OCI-LY7 (cell line): ENCODE measurements around the gene ATP5F1D. TPM values are rescaled to one million over a fixed set of nuclear protein-coding genes. Genes with fewer than 3 reads are reported as not detected.

ENCODE experiments used
- BruUV-seq: library from RNA; stranded (reverse); fragments of 400-500 nt; replicated peaks from 2 replicates; lab custom pipeline; 2021; lab: Mats Ljungman, UMichigan
- CTCF ChIA-PET: fragments of 300-600 bp; sonication (Branson Sonifier 250); formaldehyde crosslinking; loops from one replicate; lab custom pipeline; 2022; ENCODE audit warnings: antibody characterized with exemption; ENCODE audit not compliant: unreplicated experiment; lab: Charles Lee
- POLR2A ChIA-PET: fragments of 300-600 bp; sonication (Branson Sonifier 250); formaldehyde crosslinking; loops from one replicate; lab custom pipeline; 2022; ENCODE audit warnings: antibody characterized with exemption; lab: Charles Lee
- DNase-seq: peaks from one replicate; pipeline ENCODE4 v3.0.0-alpha.2; 2015; ENCODE audit warnings: low spot score
- H2AFZ ChIP-seq: fragments of 200-600 bp; sonication (generic), shearing (Covaris generic); 2 replicates; pipeline ENCODE4 v1.6.1; 2014; ENCODE audit warnings: mild to moderate bottlenecking, antibody characterized with exemption, low read length, moderate library complexity
- H3K27ac ChIP-seq: fragments of 200-600 bp; sonication (generic); 2 replicates; pipeline ENCODE4 v1.5.1; 2014; ENCODE audit warnings: mixed run types, low read depth, mild to moderate bottlenecking, moderate library complexity, low read length, inconsistent platforms; ENCODE audit not compliant: poor library complexity, severe bottlenecking
- H3K36me3 ChIP-seq: fragments of 200-600 bp; sonication (generic); 2 replicates; pipeline ENCODE4 v1.6.1; 2014; ENCODE audit warnings: mild to moderate bottlenecking, antibody characterized with exemption, low read length, moderate library complexity, mixed read lengths; ENCODE audit not compliant: insufficient read depth
- H3K4me1 ChIP-seq: fragments of 200-600 bp; sonication (generic); 2 replicates; pipeline ENCODE4 v1.5.1; 2014; ENCODE audit warnings: mild to moderate bottlenecking, low read length; ENCODE audit not compliant: insufficient read depth, poor library complexity, severe bottlenecking
- H3K4me2 ChIP-seq: fragments of 200-600 bp; sonication (generic); 2 replicates; pipeline ENCODE4 v1.6.1; 2014; ENCODE audit warnings: mild to moderate bottlenecking, low read length
- H3K4me3 ChIP-seq: fragments of 200-600 bp; sonication (generic); 2 replicates; pipeline ENCODE4 v1.5.1; 2014; ENCODE audit warnings: mild to moderate bottlenecking, low read depth, low read length; ENCODE audit not compliant: poor library complexity, severe bottlenecking
- H3K79me2 ChIP-seq: fragments of 200-600 bp; sonication (generic); 2 replicates; pipeline ENCODE4 v1.6.1; 2016; ENCODE audit warnings: low read depth, mild to moderate bottlenecking, low read length, moderate library complexity, mixed read lengths; ENCODE audit not compliant: insufficient read depth
- H3K9me2 ChIP-seq: fragments of 200-600 bp; sonication (generic); 2 replicates; pipeline ENCODE4 v1.6.1; 2016; ENCODE audit warnings: mild to moderate bottlenecking, low read length, mixed read lengths; ENCODE audit not compliant: insufficient read depth
- H3K9me3 ChIP-seq: fragments of 200-600 bp; sonication (generic); 2 replicates; pipeline ENCODE4 v1.6.1; 2014; ENCODE audit warnings: mild to moderate bottlenecking, mixed run types, low read length, mixed read lengths
- H4K20me1 ChIP-seq: fragments of 200-600 bp; sonication (generic); 2 replicates; pipeline ENCODE4 v1.6.1; 2014; ENCODE audit warnings: mild to moderate bottlenecking, antibody characterized with exemption, low read length, moderate library complexity, mixed read lengths; ENCODE audit not compliant: insufficient read depth
- EZH2phosphoT487 ChIP-seq: fragments of 200-600 bp; sonication (generic); IDR thresholded peaks from 2 replicates; pipeline ENCODE4 v1.6.1; 2018; ENCODE audit warnings: low read depth, borderline replicate concordance, mild to moderate bottlenecking, mixed run types, antibody characterized with exemption, low read length, moderate library complexity, mixed read lengths
- intact Hi-C: fragments of 100-400 bp; cut with micrococcal nuclease; formaldehyde crosslinking; loops from one replicate; pipeline ENCODE4 v1.10.0; 2022; ENCODE audit not compliant: unreplicated experiment
- total RNA-seq, 2 experiments: library from RNA; depleted of rRNA in 1 of 2; stranded (reverse); fragments of >200 nt in 1 of 2; shearing (Covaris generic) in 1 of 2; gene quantifications; 2 replicates each; pipeline ENCODE4 v1.2.3, GENCODE V29; 2014 to 2022
- TF ChIP-seq, protein P1 (sequence below): fragments of 200-600 bp; sonication (generic); conservative IDR thresholded peaks from 2 replicates; pipeline ENCODE4 v1.5.1; 2014; ENCODE audit warnings: mild to moderate bottlenecking, antibody characterized with exemption, low read length, moderate library complexity, mixed read lengths

ATP5F1D gene
- total RNA-seq, 2 experiments from 2014 or later: 51.8 to 266 TPM

DNA sequence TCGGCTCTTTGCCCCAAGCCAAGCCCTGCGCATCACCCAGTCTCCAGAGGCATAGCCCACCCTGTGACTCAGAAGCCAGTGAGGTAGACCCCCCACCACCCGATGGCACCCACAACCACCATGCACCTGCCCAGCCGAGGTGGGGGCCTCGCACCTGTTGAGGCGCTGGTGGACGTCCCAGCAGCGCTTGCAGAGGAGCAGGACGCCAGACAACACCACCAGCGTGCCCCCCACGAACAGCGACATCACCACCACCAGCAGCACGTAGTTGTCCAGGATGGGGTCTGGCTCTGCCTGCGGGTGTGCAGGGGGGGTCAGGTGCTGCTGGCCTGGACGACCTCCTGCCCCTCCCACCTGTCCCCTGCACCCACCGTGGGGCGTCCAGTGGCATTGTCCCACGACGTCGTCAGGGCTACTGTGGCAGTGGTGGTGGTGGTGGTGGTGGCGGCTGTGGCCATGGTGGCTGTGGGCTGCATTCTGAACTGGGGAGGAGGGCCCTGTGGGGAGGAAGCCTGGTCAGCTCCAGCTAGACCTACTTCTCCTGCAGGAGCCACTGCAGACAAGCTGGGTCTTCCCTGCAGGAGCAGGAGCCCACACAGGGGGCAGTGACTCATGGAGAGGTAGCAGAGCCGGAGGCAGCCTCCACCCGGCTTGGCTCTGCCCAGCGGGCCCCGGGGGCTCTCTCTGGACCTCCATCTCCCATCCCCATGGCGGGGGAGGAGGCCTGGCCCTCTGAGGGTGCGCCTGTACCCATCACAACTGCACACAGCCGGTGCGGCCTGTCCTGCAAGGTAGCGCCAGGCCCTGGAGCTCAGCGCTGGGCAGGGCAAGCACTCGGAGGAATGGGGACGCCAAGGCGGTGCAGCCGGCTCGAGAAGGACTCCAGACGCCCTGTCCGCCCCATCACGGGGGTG, 5.7 kb upstream of the ATP5F1D start:
- peaks cover 11% of the 10 kb centered on the region for H3K4me1 ChIP-seq
- POLR2A ChIA-PET: no interaction called here
- TF ChIP-seq, protein P1, sequence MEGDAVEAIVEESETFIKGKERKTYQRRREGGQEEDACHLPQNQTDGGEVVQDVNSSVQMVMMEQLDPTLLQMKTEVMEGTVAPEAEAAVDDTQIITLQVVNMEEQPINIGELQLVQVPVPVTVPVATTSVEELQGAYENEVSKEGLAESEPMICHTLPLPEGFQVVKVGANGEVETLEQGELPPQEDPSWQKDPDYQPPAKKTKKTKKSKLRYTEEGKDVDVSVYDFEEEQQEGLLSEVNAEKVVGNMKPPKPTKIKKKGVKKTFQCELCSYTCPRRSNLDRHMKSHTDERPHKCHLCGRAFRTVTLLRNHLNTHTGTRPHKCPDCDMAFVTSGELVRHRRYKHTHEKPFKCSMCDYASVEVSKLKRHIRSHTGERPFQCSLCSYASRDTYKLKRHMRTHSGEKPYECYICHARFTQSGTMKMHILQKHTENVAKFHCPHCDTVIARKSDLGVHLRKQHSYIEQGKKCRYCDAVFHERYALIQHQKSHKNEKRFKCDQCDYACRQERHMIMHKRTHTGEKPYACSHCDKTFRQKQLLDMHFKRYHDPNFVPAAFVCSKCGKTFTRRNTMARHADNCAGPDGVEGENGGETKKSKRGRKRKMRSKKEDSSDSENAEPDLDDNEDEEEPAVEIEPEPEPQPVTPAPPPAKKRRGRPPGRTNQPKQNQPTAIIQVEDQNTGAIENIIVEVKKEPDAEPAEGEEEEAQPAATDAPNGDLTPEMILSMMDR: no peak
- no peak for TF ChIP-seq EZH2phosphoT487
- no peak overlapping the region for H3K4me2 ChIP-seq
- CTCF ChIA-PET: no interaction called here
- H3K9me2 ChIP-seq: no peaks in the 10 kb centered on the region
- no peak overlapping the region for H3K4me3 ChIP-seq
- no peak overlapping the region for H2AFZ ChIP-seq
- no peak for DNase-seq
- intact Hi-C loops: no loop called here
- BruUV-seq: no TSS peak
- H3K36me3 ChIP-seq: no peaks in the 10 kb centered on the region
- no peak overlapping the region for H3K27ac ChIP-seq
- no peaks in the 10 kb centered on the region for H4K20me1 ChIP-seq
- no peaks in the 10 kb centered on the region for H3K79me2 ChIP-seq
- no peaks in the 10 kb centered on the region for H3K9me3 ChIP-seq

DNA sequence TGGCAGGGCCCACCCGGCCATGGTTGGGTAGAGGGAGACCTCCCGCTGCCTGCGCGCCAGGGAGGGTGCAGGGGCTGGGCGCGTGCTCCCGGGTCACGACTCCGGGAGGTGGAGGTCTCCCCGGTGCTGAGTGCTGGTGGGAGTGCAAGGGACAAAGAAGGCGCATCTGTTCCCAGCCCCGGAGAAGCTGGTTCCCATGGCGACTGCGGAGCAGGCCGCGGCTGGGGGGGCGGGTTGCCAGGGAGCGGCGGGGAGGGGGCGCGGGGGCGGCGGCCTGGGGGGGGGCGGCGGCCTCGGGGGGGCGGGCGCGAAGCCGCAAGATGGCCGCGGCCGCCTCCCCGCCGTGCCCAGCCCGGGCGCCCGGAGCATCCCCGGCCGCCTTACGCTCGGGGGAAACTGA, 5.0 kb upstream of the ATP5F1D start:
- TF ChIP-seq, protein P1: no peak
- no peak for TF ChIP-seq EZH2phosphoT487
- CTCF ChIA-PET: no interaction called here
- intact Hi-C loops: no loop called here
- Histone ChIP-seq H4K20me1 (no peaks in the 10 kb centered on the region), H3K4me3 (no peak overlapping the region), H3K4me1 (peaks cover 17% of the 10 kb centered on the region), H3K9me2 (no peaks in the 10 kb centered on the region), H3K4me2 (no peak overlapping the region; the same call in 1 of the 2 replicates), H3K36me3 (no peaks in the 10 kb centered on the region), H3K27ac (no peak overlapping the region), H3K79me2 (no peaks in the 10 kb centered on the region), H2AFZ (no peak overlapping the region), H3K9me3 (no peaks in the 10 kb centered on the region)
- DNase-seq: no peak
- BruUV-seq: no TSS peak
- POLR2A ChIA-PET: no interaction called here

DNA sequence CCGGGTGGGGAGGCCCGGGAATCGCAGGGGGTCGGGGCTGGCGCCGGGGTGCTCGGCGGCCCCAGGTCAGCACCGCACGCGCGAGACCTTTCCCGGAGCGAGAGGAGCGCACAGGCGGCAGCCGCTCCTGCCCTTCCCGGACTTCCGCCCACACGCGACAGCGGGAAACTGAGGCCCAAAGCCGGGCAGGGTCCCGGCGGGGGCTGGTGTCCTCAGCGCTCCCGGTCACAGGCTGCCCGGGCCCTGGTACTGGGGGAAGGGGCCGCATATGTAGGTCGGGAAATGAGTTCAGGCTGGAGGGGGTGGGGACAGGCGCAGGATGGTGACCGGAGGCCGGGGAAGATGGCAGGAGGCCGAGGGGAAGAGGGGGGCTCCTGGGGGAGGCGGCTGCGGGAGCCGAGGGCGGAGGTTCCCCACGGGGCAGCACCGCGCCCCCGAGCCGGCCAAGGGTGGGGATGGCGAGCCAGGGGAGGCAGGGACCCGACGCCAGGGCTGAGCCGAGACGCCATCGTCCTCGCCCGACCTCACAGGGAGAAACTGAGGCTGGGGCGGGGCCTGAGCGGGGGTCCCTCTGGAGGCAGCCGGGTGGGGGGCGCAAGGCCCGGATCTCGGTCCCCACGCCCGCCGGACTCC, 4.4 kb upstream of the ATP5F1D start:
- intact Hi-C loops: no loop called here
- TF ChIP-seq, protein P1: no peak
- peak; percentile 84; the same call in 1 of the 2 replicates for TF ChIP-seq EZH2phosphoT487
- Histone ChIP-seq H2AFZ (no peak overlapping the region), H3K9me2 (no peaks in the 10 kb centered on the region), H4K20me1 (no peaks in the 10 kb centered on the region), H3K79me2 (peaks cover 5% of the 10 kb centered on the region; the same call in 1 of the 2 replicates), H3K9me3 (no peaks in the 10 kb centered on the region), H3K27ac (no peak overlapping the region), H3K4me2 (peak overlapping the region; percentile 61), H3K36me3 (no peaks in the 10 kb centered on the region), H3K4me3 (peak overlapping the region; percentile 55), H3K4me1 (peaks cover 17% of the 10 kb centered on the region)
- DNase-seq: no peak
- POLR2A ChIA-PET: no interaction called here
- CTCF ChIA-PET: no interaction called here
- BruUV-seq: no TSS peak
